ENCODE results near the gene FGA. TPM values are rescaled to one million over a fixed set of nuclear protein-coding genes. Genes with fewer than 3 reads are reported as not detected.

The FGA gene
- total RNA-seq, 1 donor from 2014 or later, result not detected

GRCh38 chr4:154579927-154580326, 10.6 kb downstream of the FGA start:
- H3K9me3 Mint-ChIP-seq, result no peaks in the 10 kb centered on the region
- no peaks in the 10 kb centered on the region for H3K36me3 Mint-ChIP-seq
- DNase-seq (ENCODE audit: low spot score), result no peak
- Histone ChIP-seq H3K4me1 (no peaks in the 10 kb centered on the region), H3F3A (ENCODE audit: low read depth) (no peaks in the 10 kb centered on the region), H3K36me3 (no peaks in the 10 kb centered on the region), H4K20me1 (ENCODE audit: low read depth) (no peaks in the 10 kb centered on the region), H3K79me2 (ENCODE audit: low read depth) (no peaks in the 10 kb centered on the region), H3K27ac (no peak overlapping the region), H3K27me3 (no peaks in the 10 kb centered on the region), H3K4me2 (no peak overlapping the region), H3K9ac (no peak overlapping the region), H3K4me3 (no peak overlapping the region), H3K9me3 (ENCODE audit: low read depth) (no peaks in the 10 kb centered on the region), H2AFZ (replicated peaks) (no peak overlapping the region)
- H3K27ac Mint-ChIP-seq, result no peak overlapping the region
- H3K4me3 Mint-ChIP-seq, result no peak overlapping the region
- TF ChIP-seq EZH2phosphoT487 (IDR thresholded peaks at IDR 0.05) (no peak), CTCF (IDR thresholded peaks at IDR 0.05) (no peak), EZH2 (IDR thresholded peaks at IDR 0.05) (no peak)
- H3K27me3 Mint-ChIP-seq (ENCODE audit: insufficient read depth, low read depth), result no peaks in the 10 kb centered on the region
- H3K4me1 Mint-ChIP-seq, result no peaks in the 10 kb centered on the region

- no peak overlapping the region for H3K4me2 ChIP-seq
- no peak overlapping the region for H2AFZ ChIP-seq (replicated peaks)
- H3K9ac ChIP-seq, result no peak overlapping the region
- Mint-ChIP-seq H3K9me3 (no peaks in the 10 kb centered on the region), H3K36me3 (no peaks in the 10 kb centered on the region), H3K4me3 (no peak overlapping the region), H3K27me3 (ENCODE audit: insufficient read depth, low read depth) (no peaks in the 10 kb centered on the region), H3K4me1 (no peaks in the 10 kb centered on the region), H3K27ac (no peak overlapping the region)
- no peaks in the 10 kb centered on the region for H3K27me3 ChIP-seq
- no peaks in the 10 kb centered on the region for H3K36me3 ChIP-seq
- H3K4me3 ChIP-seq, result no peak overlapping the region
- TF ChIP-seq EZH2phosphoT487 (IDR thresholded peaks at IDR 0.05) (no peak), EZH2 (IDR thresholded peaks at IDR 0.05) (no peak), CTCF (IDR thresholded peaks at IDR 0.05) (no peak)
- no peak for DNase-seq (ENCODE audit: low spot score)
- no peaks in the 10 kb centered on the region for H3K4me1 ChIP-seq
- no peaks in the 10 kb centered on the region for H3K9me3 ChIP-seq (ENCODE audit: low read depth)
- H3F3A ChIP-seq (ENCODE audit: low read depth), result no peaks in the 10 kb centered on the region
- H3K27ac ChIP-seq, result no peak overlapping the region
- no peaks in the 10 kb centered on the region for H3K79me2 ChIP-seq (ENCODE audit: low read depth)
- no peaks in the 10 kb centered on the region for H4K20me1 ChIP-seq (ENCODE audit: low read depth)
Measured at GRCh38 chr4:154578919-154579318, 11.6 kb downstream of the FGA start.

- Mint-ChIP-seq H3K9me3 (no peaks in the 10 kb centered on the region), H3K27me3 (ENCODE audit: insufficient read depth, low read depth) (no peaks in the 10 kb centered on the region), H3K36me3 (no peaks in the 10 kb centered on the region), H3K27ac (no peak overlapping the region), H3K4me1 (no peaks in the 10 kb centered on the region), H3K4me3 (no peak overlapping the region)
- TF ChIP-seq CTCF (IDR thresholded peaks at IDR 0.05) (no peak), EZH2phosphoT487 (IDR thresholded peaks at IDR 0.05) (no peak), EZH2 (IDR thresholded peaks at IDR 0.05) (no peak)
- no peak overlapping the region for H3K4me3 ChIP-seq
- no peaks in the 10 kb centered on the region for H3K9me3 ChIP-seq (ENCODE audit: low read depth)
- no peak overlapping the region for H3K4me2 ChIP-seq
- H4K20me1 ChIP-seq (ENCODE audit: low read depth), result no peaks in the 10 kb centered on the region
- no peaks in the 10 kb centered on the region for H3K27me3 ChIP-seq
- H3K36me3 ChIP-seq, result no peaks in the 10 kb centered on the region
- H3K79me2 ChIP-seq (ENCODE audit: low read depth), result no peaks in the 10 kb centered on the region
- H3F3A ChIP-seq (ENCODE audit: low read depth), result no peaks in the 10 kb centered on the region
- no peak overlapping the region for H2AFZ ChIP-seq (replicated peaks)
- H3K27ac ChIP-seq, result no peak overlapping the region
- no peak overlapping the region for H3K9ac ChIP-seq
- H3K4me1 ChIP-seq, result no peaks in the 10 kb centered on the region
- no peak for DNase-seq (ENCODE audit: low spot score)
Measured at GRCh38 chr4:154577324-154577723, 13.2 kb downstream of the FGA start.
